Measurements from ENCODE around the gene GFPT2. TPM values are rescaled to one million over a fixed set of nuclear protein-coding genes. Genes with fewer than 3 reads are reported as not detected.

Gene GFPT2
- total RNA-seq, 1 donor from 2014 or later, result 47.9 TPM

Other genes with a start within 250 kb of the GFPT2 start
- 2.5 TPM for gene RASGEF1C, start 144.1 kb downstream of the GFPT2 start, total RNA-seq
- gene MAPK9, start 61.3 kb downstream of the GFPT2 start, total RNA-seq, result 19.6 TPM
- gene CNOT6, start 141.0 kb upstream of the GFPT2 start, total RNA-seq, result 21.4 TPM
- gene SCGB3A1, start 238.2 kb upstream of the GFPT2 start, total RNA-seq, result not detected